Putamen (tissue), 1 donor: ENCODE results near the gene EDEM1.
"Not testable (repeated sequence)": the region's sequence is repeated elsewhere in the genome, so short reads cannot be mapped to it uniquely, and the experiment has no call there.

Source experiments
- DNase-seq: peaks from one replicate; pipeline ENCODE4 v3.0.0-alpha.2; 2016; ENCODE audit warnings: low spot score

EDEM1 gene

DNA sequence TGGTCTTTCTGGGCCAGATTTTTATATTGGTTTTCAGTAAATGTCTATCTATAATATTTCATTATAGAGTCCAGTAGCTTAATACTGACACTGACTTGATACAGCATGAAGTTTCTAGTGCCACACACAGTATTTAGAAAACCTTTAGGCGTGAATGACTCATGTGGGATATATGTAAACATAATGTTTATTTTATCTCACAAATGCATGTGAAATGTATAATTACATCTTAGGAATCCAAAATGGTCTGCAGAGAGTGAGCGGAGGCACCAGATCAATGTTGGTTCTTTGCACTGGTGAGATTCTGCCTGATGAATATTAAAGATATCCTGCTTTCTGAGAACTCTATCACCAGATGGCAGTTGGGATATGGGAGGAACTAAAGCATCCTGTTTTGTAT lies 8.5 kb upstream of the EDEM1 start:
- DNase-seq, result not testable (repeated sequence)

GRCh38 chr3:5181469-5182141 lies 5.9 kb upstream of the EDEM1 start:
- DNase-seq, result no peak

DNA sequence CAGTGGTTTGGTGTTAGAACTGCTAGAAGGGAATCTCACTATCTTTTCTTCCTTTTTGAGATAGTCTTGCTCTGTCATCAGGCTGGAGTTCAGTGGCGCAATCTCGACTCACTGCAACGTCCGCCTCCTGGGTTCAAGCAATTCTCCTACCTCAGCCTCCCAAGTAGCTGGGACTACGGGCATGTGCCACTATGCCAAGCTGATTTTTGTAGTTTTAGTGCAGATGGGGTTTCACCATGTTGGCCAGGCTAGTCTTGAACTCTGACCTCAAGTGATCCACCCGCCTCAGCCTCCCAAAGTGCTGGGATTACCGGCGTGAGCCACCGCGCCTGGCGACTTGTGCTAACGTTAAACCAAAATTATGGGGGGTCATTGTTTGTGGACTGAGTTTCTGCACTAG lies 3.8 kb upstream of the EDEM1 start:
- DNase-seq, result not testable (repeated sequence)

DNA sequence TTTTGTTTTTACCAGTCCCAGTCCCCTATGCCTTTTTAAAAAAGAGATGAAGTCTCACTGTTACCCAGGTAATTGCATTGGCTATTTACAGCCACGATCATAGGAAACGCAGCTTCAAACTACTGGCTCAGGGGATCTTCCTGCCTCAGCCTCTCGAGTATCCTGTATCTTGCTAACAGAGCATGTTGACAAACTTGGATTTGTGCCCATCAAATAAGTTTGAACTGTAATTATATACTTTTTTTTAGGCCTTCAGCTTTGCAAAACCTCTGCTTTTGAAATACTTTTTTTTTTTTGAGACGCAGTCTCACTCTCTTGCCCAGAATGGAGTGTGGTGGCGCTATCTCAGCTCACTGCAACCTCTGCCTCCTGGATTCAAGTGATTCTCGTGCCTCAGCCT lies 3.0 kb upstream of the EDEM1 start:
- no peak for DNase-seq

GRCh38 chr3:5185093-5185673 lies 2.3 kb upstream of the EDEM1 start:
- no peak for DNase-seq

- no peak for DNase-seq
Measured at GRCh38 chr3:5186089-5186857, 1.2 kb upstream of the EDEM1 start.

DNA sequence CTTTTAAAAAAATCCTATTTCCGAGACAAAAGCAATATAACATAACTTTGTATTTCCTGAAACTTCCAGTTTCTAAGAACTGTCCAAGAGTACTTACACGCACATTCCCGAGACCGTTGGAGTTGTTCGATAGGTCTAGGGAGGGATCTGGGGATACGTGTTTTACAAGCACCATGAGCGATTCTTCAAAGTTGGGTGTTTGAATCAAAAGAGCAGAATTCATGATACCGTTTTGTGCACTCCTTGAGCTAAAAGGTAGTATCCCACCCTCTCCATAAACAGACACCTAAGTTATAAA lies 700 bp upstream of the EDEM1 start:
- no peak for DNase-seq

- no peak for DNase-seq
Measured at GRCh38 chr3:5187920-5188418, 462 bp downstream of the EDEM1 start.

DNA sequence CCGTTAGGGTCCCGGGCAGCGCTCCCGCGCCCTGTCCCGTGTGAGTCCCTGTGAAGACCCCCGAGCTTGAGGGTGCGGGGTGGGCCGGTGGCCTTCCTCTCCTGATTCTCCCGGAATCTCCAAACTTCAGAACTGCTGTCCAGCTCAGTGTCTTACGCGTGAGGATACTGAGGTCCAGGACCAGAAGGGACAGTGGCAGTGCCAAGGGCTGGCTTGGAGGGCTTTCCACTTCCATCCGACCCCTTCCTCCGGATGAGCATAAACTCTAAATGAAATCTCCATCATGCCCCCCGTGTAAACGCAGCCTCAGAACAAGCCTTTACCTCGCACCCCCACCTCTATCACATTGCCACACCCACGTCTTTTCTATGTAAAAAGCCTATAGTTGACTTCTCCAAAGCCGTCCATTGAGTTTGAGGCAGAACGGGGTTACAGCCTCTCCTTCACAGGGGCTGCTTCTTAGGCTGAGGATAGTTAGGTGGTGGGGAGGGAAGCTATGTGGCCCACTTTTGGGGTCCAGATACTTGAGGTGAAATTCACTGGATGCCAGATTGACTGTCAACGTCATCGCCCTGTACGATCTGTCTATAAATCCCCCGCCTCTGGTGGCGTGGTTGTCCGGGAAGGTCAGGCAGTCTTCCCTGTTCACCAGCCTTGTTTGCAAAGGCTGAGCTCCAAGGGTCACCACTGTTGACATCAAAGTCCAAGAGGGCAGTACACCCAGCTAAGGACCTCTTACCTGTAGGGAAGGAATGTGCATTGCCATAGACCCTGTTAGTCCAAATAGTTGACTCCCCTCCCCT lies 1.1 kb downstream of the EDEM1 start:
- DNase-seq, result no peak

DNA sequence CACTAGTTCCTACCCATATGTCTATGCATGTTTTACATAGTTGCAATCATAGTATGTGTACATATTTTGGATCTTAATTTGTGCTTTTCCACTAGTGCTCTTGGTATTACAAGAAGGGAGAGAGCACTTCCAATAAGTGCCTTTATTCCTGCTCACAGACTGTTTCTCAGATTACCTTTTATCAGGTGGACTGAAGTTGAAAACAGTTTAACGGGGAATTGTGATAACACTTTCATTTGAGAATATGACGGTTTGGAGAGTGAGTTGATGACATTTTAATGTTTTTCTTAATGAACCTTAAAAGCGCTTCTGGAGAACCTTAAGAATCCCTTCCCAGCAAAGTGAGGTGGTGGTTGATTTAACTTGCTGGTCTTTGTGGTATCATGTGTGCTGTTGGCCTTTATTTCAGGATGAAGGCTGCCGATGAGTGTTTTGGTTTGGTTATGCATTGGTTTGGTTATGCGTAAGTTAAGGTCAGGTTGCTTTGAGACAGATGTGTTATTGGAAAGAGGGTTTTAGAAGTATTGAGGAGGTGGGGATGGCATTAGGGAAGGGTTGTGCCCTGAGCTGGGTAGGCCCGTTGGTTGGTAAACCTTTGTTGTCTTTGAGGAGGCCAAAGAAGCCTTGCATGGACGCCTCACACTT lies 2.8 kb downstream of the EDEM1 start:
- DNase-seq, result no peak

DNA sequence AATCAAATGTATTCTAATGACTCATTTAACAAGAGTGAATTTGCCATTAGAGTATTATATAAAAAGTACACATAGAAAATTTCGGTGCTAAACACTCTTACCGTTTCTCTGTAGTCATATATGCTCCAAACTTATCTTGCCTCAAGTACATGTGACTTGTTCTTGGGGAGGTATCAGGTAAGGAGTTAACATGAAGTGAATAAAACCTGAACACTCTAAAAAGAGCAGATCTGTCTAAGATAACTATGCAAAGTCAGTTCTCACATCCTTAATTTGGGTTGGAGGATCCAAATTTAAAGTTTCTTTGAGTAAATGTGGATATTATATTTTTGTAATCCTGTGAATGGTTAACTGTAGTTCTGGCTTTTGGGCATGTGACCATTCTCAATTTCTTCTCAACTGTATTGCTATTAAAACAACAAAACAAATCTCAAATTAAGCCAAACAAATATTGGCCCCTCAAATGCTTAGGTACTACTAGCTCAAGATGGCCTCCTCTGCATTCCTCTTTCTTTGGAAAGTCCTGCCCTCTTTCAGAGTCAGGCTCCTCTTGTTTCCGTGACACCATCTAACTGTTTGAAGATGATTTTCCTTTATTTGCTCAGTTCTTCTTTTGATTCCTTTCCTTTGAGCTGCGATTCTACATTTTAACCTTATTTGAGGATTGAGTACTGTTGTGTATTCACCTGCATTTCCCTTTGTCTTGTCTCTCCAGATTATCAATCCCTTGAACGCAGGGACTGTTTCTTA lies 4.2 kb downstream of the EDEM1 start:
- no peak for DNase-seq

GRCh38 chr3:5192571-5193365 lies 5.3 kb downstream of the EDEM1 start:
- no peak for DNase-seq

DNA sequence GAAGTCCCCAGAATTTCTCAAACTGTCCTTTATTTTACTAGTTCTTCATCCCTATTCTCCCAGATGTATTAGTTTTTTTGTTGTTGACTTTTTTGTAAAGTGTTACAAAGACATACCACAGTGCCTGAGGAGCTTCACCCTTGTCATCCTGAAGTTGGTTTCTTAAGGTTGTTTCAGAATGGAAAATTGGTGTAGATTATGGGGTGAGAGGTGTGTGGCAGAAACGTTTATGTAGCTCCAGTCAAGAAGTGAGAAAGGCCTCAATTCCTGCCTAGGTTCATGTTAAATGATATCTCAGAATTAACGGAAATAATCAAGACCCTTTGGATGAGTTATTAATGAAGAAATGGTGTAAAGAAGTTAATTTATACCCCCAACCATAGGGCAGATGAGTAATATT lies 6.8 kb downstream of the EDEM1 start:
- DNase-seq, result no peak

DNA sequence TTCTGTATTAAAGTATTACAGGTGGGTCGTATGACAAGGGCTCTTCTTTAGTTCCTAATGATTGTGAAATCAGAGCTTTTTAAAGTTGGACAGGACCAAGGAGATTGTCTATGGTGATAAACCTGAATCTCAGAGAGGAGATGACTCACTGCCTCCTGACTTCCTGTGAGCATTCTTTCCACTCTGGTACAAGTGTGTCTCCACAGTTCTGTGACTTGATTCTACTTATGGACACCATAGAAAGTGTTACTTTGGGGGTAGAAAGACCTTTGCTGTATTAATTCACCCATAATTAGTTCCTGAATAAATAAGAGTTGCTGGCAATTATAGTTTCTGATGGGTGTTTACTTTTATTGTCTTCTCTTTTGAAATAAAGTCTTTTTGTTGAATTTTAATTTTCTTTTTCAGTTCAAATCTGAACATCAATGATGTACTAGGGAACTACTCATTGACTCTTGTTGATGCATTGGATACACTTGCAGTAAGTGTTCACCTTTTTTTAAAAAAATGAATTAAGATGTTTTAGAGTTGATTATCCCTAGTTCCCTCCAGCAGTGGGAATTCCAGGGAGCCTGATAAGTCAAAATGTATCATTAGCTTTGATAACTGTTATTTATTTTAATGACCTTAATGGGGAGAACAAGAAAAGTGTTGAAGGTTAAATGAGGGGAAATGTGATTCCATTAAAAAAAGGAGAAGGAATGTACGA lies 7.4 kb downstream of the EDEM1 start:
- DNase-seq, result no peak

DNA sequence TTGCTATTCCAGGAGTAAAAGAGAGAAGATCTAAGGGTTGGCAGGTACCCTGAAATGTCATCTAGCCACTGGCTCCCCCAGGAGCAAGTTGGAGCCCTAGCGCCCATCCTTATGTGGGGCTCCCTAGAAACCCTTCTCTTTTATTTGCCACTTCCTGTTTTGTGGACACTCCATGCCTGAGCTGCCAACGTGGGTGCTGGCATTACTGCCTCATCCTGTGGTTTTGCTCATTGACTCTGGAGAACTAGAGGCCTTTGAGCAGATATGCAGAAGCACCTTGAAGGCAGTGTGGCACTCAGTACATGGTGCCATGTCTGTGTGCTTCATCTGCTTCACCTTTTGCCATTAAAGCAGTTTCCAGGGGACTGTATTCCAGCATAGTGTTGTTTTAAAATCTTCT lies 8.1 kb downstream of the EDEM1 start:
- no peak for DNase-seq

DNA sequence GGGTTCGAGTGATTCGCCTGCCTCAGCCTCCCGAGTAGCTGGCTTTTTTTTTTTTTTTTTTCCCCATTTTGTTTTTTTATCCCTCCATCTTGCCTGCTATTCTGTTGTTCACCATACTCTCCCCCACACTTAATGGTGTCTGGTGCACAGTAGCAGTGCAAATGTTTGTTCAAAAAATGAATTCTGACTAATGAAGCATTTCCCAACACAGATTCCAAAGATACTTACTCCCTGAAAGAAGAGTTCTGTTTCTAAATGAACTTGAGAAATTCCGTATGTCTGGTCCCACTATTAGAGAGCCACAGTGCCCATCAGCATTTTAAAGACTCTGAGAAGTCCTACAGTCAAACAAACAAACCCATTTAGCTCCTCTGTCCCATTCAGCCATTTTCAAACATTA lies 9.5 kb downstream of the EDEM1 start:
- no peak for DNase-seq

DNA sequence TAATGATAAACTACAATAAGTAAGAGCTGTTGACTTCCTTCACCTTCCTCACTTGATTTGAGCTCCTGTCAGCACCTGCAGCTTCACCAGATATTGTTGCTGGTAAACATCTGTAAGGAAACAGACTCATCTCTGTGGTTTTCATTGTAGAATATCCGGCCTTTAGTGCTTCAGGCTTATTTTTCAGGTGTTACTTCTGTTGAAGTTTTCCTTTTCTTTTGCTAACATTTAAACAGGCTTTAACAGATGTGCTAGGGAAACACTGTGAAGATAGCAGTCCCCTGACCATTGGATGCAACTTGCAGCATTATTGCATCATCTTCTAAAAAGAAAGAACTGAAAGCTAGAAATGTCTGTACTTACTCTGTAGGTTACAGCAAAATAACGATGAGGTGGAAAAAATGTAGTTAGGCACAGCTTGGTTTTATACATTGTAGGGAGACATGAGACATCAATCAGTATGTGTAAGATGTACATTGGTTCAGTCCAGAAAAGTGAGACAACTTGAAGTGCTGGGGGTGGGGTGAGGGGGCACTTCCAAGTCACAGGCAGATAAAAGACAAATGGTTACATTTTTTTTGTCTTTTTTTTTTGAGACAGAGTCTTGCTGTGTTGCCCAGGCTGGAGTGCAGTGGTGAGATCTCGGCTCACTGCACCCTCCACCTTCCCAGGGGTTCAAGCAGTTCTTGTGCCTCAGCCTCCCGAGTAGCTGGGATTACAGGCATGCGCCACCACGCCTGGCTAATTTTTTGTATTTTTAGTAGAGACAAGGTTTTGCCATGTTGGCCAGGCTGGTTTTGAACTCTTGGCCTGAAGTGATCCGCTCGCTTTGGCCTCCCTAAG lies 10.2 kb downstream of the EDEM1 start:
- no peak for DNase-seq

- no peak for DNase-seq
Measured at GRCh38 chr3:5198313-5198677, 10.8 kb downstream of the EDEM1 start.
